SU-DHL-6 (cell line): Measurements from ENCODE around the gene PNPLA7.

Source experiments
- H2AFZ ChIP-seq: fragments of 200-600 bp; sonication (generic); 2 replicates; pipeline ENCODE4 v1.6.1; 2014; ENCODE audit warnings: low read depth, mild to moderate bottlenecking, moderate library complexity, mixed read lengths, antibody characterized with exemption, low read length; ENCODE audit not compliant: severe bottlenecking
- H3F3A ChIP-seq: fragments of 200-600 bp; shearing (Covaris generic); 2 replicates; pipeline ENCODE4 v1.6.0; 2016; ENCODE audit warnings: antibody characterized with exemption, mild to moderate bottlenecking; ENCODE audit not compliant: insufficient read depth
- H3K27ac ChIP-seq: fragments of 200-600 bp; sonication (generic); 2 replicates; pipeline ENCODE4 v1.5.1; 2016; ENCODE audit warnings: low read depth, mild to moderate bottlenecking, low read length, moderate library complexity, mixed read lengths
- H3K27me3 ChIP-seq: fragments of 200-600 bp; sonication (generic), shearing (Covaris generic); 2 replicates; pipeline ENCODE4 v1.6.0; 2014; ENCODE audit warnings: mild to moderate bottlenecking, low read length
- H3K36me3 ChIP-seq: fragments of 200-600 bp; sonication (generic); 2 replicates; pipeline ENCODE4 v1.6.1; 2014; ENCODE audit warnings: mild to moderate bottlenecking, low read length, mixed read lengths
- H3K4me2 ChIP-seq: fragments of 300-600, 200-600 bp; shearing (Covaris generic), sonication (generic); 2 replicates; pipeline ENCODE4 v1.6.0; 2014; ENCODE audit warnings: low read length, low read depth, mild to moderate bottlenecking; ENCODE audit not compliant: poor library complexity, severe bottlenecking
- H3K4me3 ChIP-seq: fragments of 200-600 bp; sonication (generic); 2 replicates; pipeline ENCODE4 v1.5.1; 2014; ENCODE audit warnings: antibody characterized with exemption, low read length, mild to moderate bottlenecking, mixed read lengths; ENCODE audit not compliant: insufficient read depth, poor library complexity, severe bottlenecking
- H3K79me2 ChIP-seq: fragments of 200-600 bp; sonication (generic); 2 replicates; pipeline ENCODE4 v1.6.1; 2014; ENCODE audit warnings: mild to moderate bottlenecking, low read length, moderate library complexity; ENCODE audit not compliant: insufficient read depth
- H3K9ac ChIP-seq: fragments of 200-600 bp; sonication (generic); 2 replicates; pipeline ENCODE4 v1.7.0; 2014; ENCODE audit warnings: mild to moderate bottlenecking, low read length
- H3K9me2 ChIP-seq: fragments of 200-600 bp; sonication (generic); replicated peaks from 2 replicates; pipeline ENCODE4 v1.6.1; 2014; ENCODE audit warnings: low read length; ENCODE audit not compliant: insufficient read depth
- H3K9me3 ChIP-seq: fragments of 200-600 bp; sonication (generic); 2 replicates; pipeline ENCODE4 v1.6.1; 2014; ENCODE audit warnings: low read length, mixed read lengths; ENCODE audit not compliant: insufficient read depth
- H4K20me1 ChIP-seq: fragments of 200-600 bp; sonication (generic); 2 replicates; pipeline ENCODE4 v1.6.1; 2014; ENCODE audit warnings: low read depth, mild to moderate bottlenecking, antibody characterized with exemption, low read length, moderate library complexity, mixed read lengths
- EZH2phosphoT487 ChIP-seq: fragments of 200-600 bp; sonication (generic), shearing (Covaris generic); conservative IDR thresholded peaks from 2 replicates; pipeline ENCODE4 v1.6.1; 2018; ENCODE audit warnings: mild to moderate bottlenecking, antibody characterized with exemption, low read length, moderate library complexity, mixed read lengths
- TF ChIP-seq, protein P1 (sequence below): fragments of 200-600 bp; sonication (generic); IDR thresholded peaks from one replicate; pipeline ENCODE4 v1.5.1; 2017; ENCODE audit warnings: antibody characterized with exemption, mild to moderate bottlenecking, low read length, moderate library complexity; ENCODE audit not compliant: insufficient read depth, poor library complexity, severe bottlenecking

PNPLA7 gene

DNA sequence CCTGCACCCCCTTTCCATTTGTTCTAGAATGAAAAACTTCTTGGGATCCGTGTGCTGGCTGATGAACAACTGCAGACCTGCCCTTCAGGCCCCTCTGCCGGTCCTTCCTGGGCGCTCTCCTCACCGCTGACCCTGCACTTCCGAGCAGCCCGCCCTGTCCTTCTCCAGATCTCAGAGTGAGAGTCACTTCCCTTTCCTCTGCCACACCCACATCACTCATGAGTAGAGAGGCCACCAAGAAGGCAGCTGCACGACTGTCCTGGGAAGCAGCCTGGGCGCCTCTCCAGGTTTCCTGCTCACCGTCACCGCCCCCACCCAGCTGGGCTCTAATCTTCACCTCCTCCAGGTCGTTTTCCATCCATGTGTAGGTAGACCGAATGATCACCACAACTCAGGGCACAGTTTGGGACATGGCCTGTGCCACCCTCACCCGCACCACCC lies 56.1 kb downstream of the PNPLA7 start:
- Histone ChIP-seq H3K9me2 (no peaks in the 10 kb centered on the region), H3K4me3 (no peak overlapping the region), H3K4me2 (no peak overlapping the region), H3K27me3 (no peaks in the 10 kb centered on the region), H3F3A (no peaks in the 10 kb centered on the region), H3K27ac (no peak overlapping the region), H2AFZ (no peak overlapping the region), H3K36me3 (no peaks in the 10 kb centered on the region), H3K79me2 (no peaks in the 10 kb centered on the region), H4K20me1 (no peaks in the 10 kb centered on the region), H3K9me3 (no peaks in the 10 kb centered on the region), H3K9ac (no peak overlapping the region)
- TF ChIP-seq, protein P1, sequence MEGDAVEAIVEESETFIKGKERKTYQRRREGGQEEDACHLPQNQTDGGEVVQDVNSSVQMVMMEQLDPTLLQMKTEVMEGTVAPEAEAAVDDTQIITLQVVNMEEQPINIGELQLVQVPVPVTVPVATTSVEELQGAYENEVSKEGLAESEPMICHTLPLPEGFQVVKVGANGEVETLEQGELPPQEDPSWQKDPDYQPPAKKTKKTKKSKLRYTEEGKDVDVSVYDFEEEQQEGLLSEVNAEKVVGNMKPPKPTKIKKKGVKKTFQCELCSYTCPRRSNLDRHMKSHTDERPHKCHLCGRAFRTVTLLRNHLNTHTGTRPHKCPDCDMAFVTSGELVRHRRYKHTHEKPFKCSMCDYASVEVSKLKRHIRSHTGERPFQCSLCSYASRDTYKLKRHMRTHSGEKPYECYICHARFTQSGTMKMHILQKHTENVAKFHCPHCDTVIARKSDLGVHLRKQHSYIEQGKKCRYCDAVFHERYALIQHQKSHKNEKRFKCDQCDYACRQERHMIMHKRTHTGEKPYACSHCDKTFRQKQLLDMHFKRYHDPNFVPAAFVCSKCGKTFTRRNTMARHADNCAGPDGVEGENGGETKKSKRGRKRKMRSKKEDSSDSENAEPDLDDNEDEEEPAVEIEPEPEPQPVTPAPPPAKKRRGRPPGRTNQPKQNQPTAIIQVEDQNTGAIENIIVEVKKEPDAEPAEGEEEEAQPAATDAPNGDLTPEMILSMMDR: no peak

DNA sequence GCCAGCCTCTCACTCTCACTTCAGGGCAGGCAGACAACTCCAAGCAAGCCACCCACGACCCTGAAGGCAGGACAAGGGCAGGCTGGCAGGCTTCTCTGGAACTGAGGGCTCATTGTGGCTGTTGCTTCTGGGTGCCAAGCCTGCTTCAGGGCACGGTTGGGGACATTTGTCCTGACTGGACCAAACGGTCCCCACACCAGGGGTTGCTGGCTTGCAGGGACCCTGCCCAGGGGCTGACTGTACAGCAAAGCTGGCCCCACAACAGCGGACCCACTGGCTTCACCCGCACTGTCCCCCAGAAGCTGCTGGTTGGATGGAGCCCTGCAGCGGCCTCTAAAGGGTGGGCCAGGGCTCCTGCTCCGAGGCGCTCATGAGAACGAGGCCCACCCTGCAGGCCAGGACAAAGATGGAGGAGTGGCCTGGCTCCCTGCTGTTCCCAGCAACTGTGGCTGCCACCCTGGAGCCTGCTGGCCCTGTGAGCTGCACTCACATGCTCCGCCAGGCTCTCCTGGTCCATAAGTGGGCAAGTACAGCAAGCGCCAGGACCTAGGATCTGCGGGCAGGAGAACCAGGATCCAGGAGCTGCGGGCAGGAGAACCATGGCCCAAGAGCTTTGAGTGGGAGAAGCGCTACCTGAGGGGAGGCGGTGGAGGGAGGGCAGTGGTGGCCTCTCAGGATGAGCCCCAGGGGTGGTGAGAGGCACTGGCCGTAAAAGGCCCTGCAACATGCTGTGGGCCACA lies 56.7 kb downstream of the PNPLA7 start:
- Histone ChIP-seq H3K27me3 (no peaks in the 10 kb centered on the region), H3K9me3 (no peaks in the 10 kb centered on the region), H4K20me1 (no peaks in the 10 kb centered on the region), H2AFZ (no peak overlapping the region), H3K4me3 (no peak overlapping the region), H3K4me2 (no peak overlapping the region), H3F3A (no peaks in the 10 kb centered on the region), H3K36me3 (no peaks in the 10 kb centered on the region), H3K9me2 (no peaks in the 10 kb centered on the region), H3K9ac (no peak overlapping the region), H3K27ac (no peak overlapping the region), H3K79me2 (no peaks in the 10 kb centered on the region)
- TF ChIP-seq, protein P1: no peak

DNA sequence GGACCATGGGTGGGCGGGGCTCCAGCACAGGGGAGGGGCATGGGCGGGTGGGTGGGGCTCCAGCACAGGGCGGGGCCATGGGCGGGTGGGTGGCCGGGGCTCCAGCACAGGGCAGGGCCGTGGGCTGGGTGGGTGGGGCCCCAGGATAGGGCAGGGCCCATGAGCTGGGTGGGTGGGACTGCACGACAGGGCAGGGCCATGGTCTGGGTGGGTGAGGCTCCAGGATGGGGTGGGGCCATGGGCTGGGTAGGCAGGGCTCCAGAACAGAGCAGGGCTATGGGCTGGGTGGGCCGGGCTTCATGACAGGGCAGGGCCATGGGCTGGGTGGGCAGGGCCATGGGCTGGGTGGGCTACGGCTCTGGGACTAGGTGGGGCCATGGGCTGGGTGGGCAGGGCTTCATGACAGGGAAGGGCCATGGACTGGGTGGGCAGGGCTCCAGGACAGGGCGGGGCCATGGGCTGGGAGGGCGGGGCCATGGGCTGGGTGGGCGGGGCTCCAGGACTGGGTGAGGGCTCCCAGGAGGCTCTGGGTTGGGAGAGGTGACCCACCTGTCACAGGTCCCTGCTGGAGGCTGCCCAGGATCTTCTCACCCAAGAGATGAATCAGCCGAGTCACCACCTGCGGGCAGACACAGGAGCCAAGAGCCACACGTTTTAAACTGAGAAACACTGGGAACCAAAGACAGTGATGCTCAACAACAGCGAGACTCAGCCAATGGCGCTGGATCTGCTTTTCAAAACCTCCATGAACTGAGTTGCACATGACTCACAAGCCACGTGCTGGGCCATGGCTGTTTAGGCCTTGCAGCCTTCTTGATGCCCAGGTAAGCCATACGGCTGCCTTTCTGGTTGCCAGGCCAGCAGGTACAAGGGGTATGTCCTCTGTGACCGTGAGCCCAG lies 57.5 kb downstream of the PNPLA7 start:
- Histone ChIP-seq H3K9ac (no peak overlapping the region), H3K9me2 (no peaks in the 10 kb centered on the region), H3F3A (no peaks in the 10 kb centered on the region), H2AFZ (no peak overlapping the region), H3K9me3 (no peaks in the 10 kb centered on the region), H3K36me3 (no peaks in the 10 kb centered on the region), H3K4me3 (no peak overlapping the region), H4K20me1 (no peaks in the 10 kb centered on the region), H3K79me2 (no peaks in the 10 kb centered on the region), H3K4me2 (no peak overlapping the region), H3K27me3 (no peaks in the 10 kb centered on the region), H3K27ac (no peak overlapping the region)
- TF ChIP-seq, protein P1: no peak
- no peak for TF ChIP-seq EZH2phosphoT487
